HG03469 (cell line): ENCODE data around the gene OPN1LW.
"Not testable (repeated sequence)": the region's sequence is repeated elsewhere in the genome, so short reads cannot be mapped to it uniquely, and the experiment has no call there.

Source experiments
- ATAC-seq: cut with Tn5 transposase; IDR thresholded peaks from one replicate; pipeline ENCODE4 v1.9.1; 2021; ENCODE audit warnings: mild to moderate bottlenecking, moderate library complexity, moderate number of reproducible peaks; ENCODE audit not compliant: unreplicated experiment

Gene OPN1LW

DNA sequence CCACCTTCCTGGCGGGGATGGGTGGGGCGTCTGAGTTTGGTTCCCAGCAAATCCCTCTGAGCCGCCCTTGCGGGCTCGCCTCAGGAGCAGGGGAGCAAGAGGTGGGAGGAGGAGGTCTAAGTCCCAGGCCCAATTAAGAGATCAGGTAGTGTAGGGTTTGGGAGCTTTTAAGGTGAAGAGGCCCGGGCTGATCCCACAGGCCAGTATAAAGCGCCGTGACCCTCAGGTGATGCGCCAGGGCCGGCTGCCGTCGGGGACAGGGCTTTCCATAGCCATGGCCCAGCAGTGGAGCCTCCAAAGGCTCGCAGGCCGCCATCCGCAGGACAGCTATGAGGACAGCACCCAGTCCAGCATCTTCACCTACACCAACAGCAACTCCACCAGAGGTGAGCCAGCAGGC lies at the start of gene OPN1LW:
Gene OPN1LW (plus strand): TSS at position 234 of the 400 bp plus-strand sequence. CDS start 41 bp downstream, at position 275.
- not testable (repeated sequence) for ATAC-seq

- no peak for ATAC-seq
These were observed 49.2 kb upstream of the OPN1LW start for GRCh38 chrX:154094833-154095232.

DNA sequence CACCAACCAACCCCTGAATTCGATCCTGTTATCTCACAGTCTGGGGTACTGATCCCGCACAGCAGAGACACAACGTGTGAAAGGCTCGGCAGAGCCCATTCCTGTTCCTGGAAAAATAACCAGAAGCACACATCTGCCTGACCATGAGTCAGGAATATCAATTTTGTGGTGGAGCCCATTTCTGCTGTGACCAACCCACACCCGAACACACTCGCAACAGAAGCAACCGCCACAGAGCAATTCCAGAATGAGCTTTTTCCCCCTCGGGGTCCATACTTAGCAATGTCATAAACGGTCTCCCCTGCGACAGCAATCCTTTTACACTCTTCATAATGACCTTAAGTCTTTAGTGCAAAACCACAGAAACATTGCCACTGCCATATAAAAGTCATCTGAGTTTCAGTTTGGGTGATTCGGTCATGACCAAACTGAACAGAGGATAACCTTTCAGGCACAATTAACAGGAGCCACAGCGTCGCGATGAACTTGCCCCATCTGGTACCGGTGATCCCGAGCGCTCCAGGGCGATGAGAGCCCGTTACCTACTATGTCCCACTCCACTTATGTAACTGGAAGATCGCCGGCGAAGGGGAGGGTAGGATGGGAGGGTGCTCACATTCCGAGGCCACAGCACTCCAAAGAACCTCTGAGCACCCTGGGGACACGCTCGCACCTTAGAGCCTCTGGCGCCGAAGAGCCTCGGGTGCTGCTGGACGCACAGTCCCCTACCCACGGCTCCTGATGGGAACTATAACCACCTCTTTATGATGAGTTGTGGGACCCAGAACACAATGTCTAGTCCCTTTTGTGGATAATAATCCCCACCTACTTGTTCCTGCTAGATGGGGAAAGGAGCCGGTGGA lies 47.7 kb upstream of the OPN1LW start:
- no peak for ATAC-seq

GRCh38 chrX:154097003-154097588 lies 46.9 kb upstream of the OPN1LW start:
- ATAC-seq, result peak; percentile 20

- peak; percentile 65 for ATAC-seq
These were observed 46.2 kb upstream of the OPN1LW start, which contains the start of gene MECP2 for GRCh38 chrX:154097589-154098541. MECP2 (minus strand) TSS chrX:154097717.

GRCh38 chrX:154098551-154098950 lies 45.5 kb upstream of the OPN1LW start:
- no peak for ATAC-seq

DNA sequence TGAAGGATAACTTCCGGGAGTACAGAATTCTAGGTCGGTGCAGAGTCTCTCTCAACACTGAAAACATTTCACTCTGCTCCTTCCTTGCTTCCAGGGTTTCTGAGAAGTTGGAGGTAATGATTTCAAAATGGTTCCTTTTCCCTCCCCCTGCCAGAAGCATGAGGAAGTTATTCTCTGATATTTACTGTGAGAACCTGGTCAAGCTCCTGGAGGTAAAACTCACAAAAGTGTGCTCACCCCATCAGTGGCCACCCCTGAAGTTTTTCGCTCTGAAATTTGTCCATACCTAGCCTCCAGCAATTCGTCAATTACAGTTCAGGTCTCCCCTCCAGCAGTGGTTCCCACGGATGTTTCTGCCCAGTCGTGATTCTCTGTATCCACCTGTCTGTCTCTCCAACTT lies 30.3 kb upstream of the OPN1LW start:
- no peak for ATAC-seq

DNA sequence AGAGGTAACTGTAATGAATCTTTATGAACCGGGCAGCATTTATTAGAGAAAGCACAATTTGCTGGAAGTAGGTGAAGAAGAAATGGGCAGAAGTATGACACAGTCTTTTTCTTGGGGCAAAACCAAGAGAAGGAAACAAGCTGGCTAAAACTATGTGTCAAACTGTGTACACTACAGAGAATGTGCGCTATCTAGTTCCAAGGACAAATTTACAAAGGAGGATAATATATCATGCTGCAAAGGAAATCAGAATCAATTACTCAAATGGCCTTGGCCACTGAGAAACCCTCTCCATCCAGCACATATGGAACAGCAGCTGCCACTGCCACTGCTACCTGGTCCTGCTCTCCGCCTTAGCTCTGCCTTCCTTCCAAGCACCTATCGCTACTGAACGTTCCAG lies 29.4 kb upstream of the OPN1LW start:
- ATAC-seq, result no peak

- ATAC-seq, result no peak
These were observed 29.0 kb upstream of the OPN1LW start for GRCh38 chrX:154115071-154115470.

DNA sequence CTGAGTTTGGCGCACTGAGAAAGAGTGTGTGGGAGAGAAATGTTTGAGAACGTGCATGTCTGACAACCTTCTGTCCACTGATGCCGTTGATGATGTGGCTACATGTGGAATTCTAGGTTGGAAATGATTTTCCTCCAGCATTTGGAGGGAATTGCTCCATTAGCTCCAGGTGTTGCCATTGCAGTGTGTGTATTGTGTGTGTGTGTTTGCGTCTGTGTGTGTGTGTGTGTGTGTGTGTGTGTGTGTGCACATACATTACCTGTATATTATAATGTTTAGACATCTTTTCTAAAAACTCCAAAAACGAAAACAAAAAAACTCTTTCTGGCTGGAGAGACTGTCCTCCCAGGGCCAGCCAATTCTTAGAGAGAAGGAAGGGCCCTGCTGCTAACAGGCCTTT lies 28.3 kb upstream of the OPN1LW start:
- ATAC-seq, result no peak

- no peak for ATAC-seq
These were observed 27.4 kb upstream of the OPN1LW start for GRCh38 chrX:154116426-154117211.

- no peak for ATAC-seq
These were observed 26.5 kb upstream of the OPN1LW start for GRCh38 chrX:154117566-154117965.

DNA sequence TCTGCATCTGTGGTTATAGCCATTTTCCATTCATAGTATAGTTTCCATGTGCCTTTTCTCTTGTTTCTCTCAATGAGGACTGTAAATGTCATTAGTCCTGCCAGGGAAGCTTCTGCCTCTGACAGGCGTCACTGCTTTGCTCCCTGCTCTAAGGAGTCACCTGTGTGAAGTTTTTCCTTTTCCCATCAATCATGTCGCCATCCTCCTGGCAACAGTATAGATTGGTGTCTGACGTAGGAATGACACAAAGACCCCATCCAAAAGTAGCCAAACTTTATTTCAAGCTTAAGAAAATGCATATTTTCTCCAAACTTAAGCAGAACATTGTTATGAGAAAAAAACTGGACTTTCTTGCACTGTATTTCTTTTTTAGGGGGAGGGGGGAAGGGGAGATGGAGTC lies 23.5 kb upstream of the OPN1LW start:
- ATAC-seq, result no peak

DNA sequence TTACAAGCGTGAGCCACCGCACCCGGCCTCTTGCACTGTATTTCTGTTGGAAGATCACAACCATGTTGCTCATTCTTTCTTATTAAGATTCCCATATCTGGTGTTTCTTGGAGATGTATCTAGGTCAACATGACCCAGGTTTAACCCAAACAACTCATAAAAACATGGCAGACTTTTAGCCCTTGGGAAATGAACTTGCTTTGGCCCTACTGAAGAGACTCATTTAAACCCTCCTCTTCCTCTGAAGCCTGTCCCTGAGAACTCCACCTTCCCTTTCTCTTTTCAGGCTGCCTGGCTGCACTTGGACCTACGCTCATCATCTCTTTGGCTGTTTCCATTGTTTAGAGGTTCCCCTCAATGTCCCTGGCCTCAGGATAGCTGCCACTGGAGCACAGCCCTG lies 22.8 kb upstream of the OPN1LW start:
- no peak for ATAC-seq

DNA sequence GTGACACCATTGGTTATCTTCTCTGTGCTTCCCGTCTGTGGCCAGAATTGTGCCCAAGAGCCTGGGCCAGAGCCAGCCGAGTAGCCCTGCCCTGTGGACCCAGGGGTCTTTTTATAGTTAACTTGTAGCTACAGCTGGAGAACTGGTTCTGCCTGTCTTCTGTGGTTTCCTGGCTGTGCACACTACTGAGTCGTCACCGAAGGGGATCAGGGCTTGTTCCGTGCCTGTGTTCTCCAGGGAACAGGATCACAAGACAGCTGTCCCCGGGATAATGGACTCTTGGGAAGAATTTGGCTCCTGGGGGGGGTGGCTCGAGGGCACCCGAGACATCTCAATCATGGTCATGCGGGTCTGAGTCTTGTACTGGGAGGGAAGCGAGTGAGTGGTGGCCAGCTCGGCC lies 22.1 kb upstream of the OPN1LW start:
- ATAC-seq, result no peak

GRCh38 chrX:154123241-154124219 lies 20.5 kb upstream of the OPN1LW start:
- ATAC-seq, result no peak

- ATAC-seq, result no peak
These were observed 18.5 kb upstream of the OPN1LW start for GRCh38 chrX:154125391-154126040.

DNA sequence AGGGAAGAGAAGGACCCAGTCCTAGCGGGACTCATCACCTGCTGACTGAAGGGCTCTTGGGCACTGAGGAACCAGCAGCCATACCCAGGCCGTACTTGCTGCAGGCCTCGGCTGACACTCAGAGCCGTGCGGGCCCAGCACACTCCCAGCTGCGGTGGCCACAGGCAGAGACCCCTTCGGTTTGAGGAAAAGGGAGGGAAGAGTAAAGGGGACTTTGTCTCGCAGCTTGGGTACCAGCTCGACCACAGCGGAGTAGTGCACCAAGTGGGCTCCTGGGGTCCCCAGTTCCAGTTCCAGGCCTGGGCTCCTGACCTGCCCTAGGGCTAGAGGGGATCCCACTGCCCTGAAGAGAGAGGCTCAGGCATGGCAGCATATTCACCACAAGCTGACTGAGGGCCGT lies 17.9 kb upstream of the OPN1LW start:
- no peak for ATAC-seq

GRCh38 chrX:154131955-154132354 lies 12.1 kb upstream of the OPN1LW start:
- ATAC-seq, result no peak
